ENCODE results near the gene GMPS. TPM values are rescaled to one million over a fixed set of nuclear protein-coding genes. Genes with fewer than 3 reads are reported as not detected.
"Not testable (repeated sequence)": the region's sequence is repeated elsewhere in the genome, so short reads cannot be mapped to it uniquely, and the experiment has no call there.

The GMPS gene
- total and polyA plus RNA-seq, 4 donors: 14.9 to 43.2 (median 31.0) TPM

DNA sequence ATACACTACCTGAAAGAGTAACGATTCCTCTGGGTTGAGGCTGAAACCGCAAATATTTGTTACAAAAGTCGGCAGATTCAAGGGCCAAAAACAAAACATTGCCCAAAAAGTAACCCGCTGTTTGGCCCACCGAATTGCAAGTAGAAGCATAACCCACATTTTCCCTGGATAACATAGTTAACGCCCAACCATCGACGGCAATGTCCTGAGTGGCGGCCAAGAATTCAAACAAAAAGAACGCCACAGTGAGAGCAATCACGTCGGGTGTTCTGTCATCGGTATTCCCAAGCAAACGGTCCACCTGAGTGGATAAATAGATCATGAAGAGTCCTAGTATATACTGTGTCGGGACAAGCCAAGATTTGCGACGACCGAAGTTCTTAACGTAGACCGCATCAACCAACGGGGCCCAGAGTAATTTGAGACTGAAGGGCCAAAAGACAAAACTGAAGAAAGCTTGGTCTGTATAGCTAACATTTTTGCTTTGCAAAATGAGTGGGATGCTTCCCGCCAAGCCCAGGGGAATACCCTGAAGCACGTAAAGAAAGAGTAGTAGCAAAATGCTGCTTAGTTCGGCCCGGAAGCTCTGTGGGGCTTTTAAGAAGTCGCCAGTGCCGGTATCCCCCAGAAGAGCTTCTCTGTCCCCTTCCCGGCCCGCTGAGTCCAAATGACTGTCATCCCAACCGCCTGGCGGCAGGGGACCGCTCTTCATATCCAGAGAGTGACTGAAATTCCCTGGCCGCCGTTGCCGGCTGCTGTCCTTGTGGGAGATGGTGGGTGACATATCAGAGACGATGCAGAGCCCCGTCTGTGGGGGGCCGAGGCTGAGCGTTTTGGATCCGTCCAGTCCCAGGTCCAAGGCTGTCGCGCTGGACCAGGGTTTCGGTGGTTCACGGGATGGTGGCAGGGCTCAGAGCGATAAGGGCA, 17.0 kb upstream of the GMPS start:
- 0 to 1% methylated on average over 45 of the region's 45 CpGs for WGBS, 2 donors
- H3K36me3 ChIP-seq (ENCODE audit: control insufficient read depth in 1 of 2, insufficient read depth in 2 of 2, low read length in 1 of 2): no peaks in the 10 kb centered on the region
- no peaks in the 10 kb centered on the region for H3K9me3 ChIP-seq (ENCODE audit: control insufficient read depth, low read length)
- H3K4me3 ChIP-seq (ENCODE audit: low read length in 2 of 2): peak overlapping the region; percentile 72 to 76
- intact Hi-C loops (cut with DNase I): loop anchor here (1.0 to 10.0 kb wide), 4 partner anchors 15 to 1231 kb away; partner anchors contain the start of genes C3orf33 (in 1 of the 2) and GMPS (in 1 of the 2)
- no peaks in the 10 kb centered on the region for H3K27me3 ChIP-seq (ENCODE audit: control insufficient read depth in 1 of 2, insufficient read depth in 2 of 2, low read length in 1 of 2)
- H3K4me1 ChIP-seq (ENCODE audit: control insufficient read depth in 1 of 2, insufficient read depth in 2 of 2, low read length in 2 of 2): peaks cover 0 to 18% of the 10 kb centered on the region in 2 donors
- DNase-seq: peak; percentile 62 to 80
- H3K27ac ChIP-seq (ENCODE audit: low read depth in 1 of 2, low read length in 2 of 2): peak overlapping the region; percentile 10 to 72
- ATAC-seq (ENCODE audit: low FRiP score): no peak

DNA sequence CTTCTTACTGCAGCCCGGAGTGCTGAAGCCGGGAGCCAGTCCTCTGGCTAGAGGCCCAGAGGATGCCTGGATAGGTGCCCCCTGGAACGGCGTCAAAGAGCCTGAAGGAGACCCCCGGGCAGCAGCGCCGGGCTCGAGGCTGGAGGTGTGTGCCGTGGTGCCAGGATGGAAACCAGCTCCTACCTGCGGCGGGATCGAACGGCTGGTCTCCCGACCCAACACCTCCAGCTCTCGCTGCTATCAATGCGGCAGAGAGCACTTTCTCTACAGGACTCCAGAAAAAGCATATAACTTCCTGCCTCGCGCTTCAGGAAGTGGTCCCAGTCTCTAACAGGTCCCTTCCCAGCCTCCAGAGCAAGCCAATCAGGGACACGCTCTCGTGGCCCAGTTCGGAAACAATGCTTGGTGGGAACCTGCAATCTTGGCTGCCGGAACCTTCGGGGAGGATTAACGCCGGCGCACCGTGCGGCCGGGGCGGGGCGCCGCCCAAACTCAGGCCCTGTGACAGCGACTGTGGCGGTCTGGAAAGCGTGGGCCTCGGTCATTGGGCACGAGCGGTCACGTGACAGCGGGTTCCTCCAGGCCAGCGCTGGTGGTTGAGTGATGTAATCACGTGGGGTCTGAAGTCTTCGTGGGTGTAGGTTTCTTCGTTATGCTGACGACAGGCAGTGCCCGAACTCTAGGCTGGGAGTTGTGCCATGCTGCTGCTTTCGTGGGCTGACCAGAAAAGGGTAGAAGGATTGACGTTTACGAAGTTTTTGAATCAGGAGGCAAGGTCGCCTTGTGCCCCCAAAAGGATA, 16.1 kb upstream of the GMPS start, which contains the start of gene SLC33A1:
SLC33A1 (minus strand) TSS at position 287 of the 800 bp plus-strand sequence. CDS start 430 bp downstream, outside the sequence.
- H3K4me3 ChIP-seq (ENCODE audit: low read length in 2 of 2): peak within 1 kb of the TSS; percentile 72 to 76
- peaks cover 0 to 18% of the 10 kb centered on the region in 2 donors for H3K4me1 ChIP-seq (ENCODE audit: control insufficient read depth in 1 of 2, insufficient read depth in 2 of 2, low read length in 2 of 2)
- 0% methylated on average over 49 to 50 of the region's 50 CpGs for WGBS, 2 donors
- H3K27ac ChIP-seq (ENCODE audit: low read depth in 1 of 2, low read length in 2 of 2): peak within 1 kb of the TSS; percentile 52 to 87
- no peaks in the 10 kb centered on the region for H3K27me3 ChIP-seq (ENCODE audit: control insufficient read depth in 1 of 2, insufficient read depth in 2 of 2, low read length in 1 of 2)
- H3K36me3 ChIP-seq (ENCODE audit: control insufficient read depth in 1 of 2, insufficient read depth in 2 of 2, low read length in 1 of 2): no peaks in the 10 kb centered on the region
- intact Hi-C loops (cut with DNase I): loop anchor here (1.0 to 10.0 kb wide), 4 partner anchors 14 to 1230 kb away; partner anchors contain the start of genes C3orf33 (in 1 of the 2) and GMPS (in 1 of the 2)
- H3K9me3 ChIP-seq (ENCODE audit: control insufficient read depth, low read length): no peaks in the 10 kb centered on the region
- ATAC-seq (ENCODE audit: low FRiP score) (peak; percentile 100), DNase-seq (peak; percentile 100)

DNA sequence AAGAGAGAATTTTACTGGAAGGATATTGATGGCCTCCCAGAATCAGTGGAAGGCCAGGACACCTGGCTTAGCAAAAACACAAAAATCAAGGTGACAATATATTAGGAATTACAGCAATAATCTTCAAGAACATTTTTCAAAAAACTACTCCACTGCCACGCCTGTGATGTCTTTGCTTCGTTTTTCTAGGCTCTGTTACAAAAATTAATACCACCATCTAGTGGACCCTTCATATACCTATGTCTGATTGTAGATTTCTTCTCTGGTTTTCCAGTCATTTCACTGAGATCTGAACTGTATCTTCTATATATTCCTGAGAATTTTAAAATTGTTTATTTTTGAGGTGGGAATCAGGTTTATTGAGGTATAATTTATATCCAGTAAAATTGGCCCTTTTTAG, 10.6 kb upstream of the GMPS start:
- Histone ChIP-seq H3K4me1 (ENCODE audit: control insufficient read depth in 1 of 2, insufficient read depth in 2 of 2, low read length in 2 of 2) (no peaks in the 10 kb centered on the region), H3K36me3 (ENCODE audit: control insufficient read depth in 1 of 2, insufficient read depth in 2 of 2, low read length in 1 of 2) (no peaks in the 10 kb centered on the region), H3K27me3 (ENCODE audit: control insufficient read depth in 1 of 2, insufficient read depth in 2 of 2, low read length in 1 of 2) (no peaks in the 10 kb centered on the region), H3K4me3 (ENCODE audit: low read length in 2 of 2) (no peak overlapping the region), H3K9me3 (ENCODE audit: control insufficient read depth, low read length) (no peaks in the 10 kb centered on the region), H3K27ac (ENCODE audit: low read depth in 1 of 2, low read length in 2 of 2) (no peak overlapping the region)
- 4 to 5% methylated on average over 2 of the region's 2 CpGs for WGBS, 2 donors
- ATAC-seq (ENCODE audit: low FRiP score): no peak
- intact Hi-C loops (cut with DNase I): loop anchor here (10.0 kb wide), 2 partner anchors 55 to 1225 kb away; partner anchors contain the start of gene C3orf33 (in 1 of the 2)
- DNase-seq: no peak

DNA sequence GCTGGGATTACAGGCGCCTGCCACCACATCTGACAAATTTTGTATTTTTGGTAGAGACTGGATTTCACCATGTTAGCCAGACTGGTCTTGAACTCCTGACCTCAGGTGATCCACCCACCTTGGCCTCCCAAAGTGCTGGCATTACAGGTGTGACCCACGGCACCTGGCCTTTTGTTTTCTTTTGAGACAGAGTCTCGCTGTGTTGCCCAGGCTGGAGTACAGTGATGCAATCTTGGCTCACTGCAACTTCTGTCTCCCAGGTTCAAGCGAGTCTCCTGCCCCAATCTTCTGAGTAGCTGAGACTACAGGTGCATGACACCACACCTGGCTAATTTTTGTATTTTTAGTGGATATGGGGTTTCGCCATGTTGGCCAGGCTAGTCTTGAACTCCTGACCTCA, 10.0 kb upstream of the GMPS start:
- H3K27me3 ChIP-seq (ENCODE audit: control insufficient read depth in 1 of 2, insufficient read depth in 2 of 2, low read length in 1 of 2); intact Hi-C loops (cut with DNase I); H3K27ac ChIP-seq (ENCODE audit: low read depth in 1 of 2, low read length in 2 of 2); H3K4me3 ChIP-seq (ENCODE audit: low read length in 2 of 2); H3K4me1 ChIP-seq (ENCODE audit: control insufficient read depth in 1 of 2, insufficient read depth in 2 of 2, low read length in 2 of 2); H3K36me3 ChIP-seq (ENCODE audit: control insufficient read depth in 1 of 2, insufficient read depth in 2 of 2, low read length in 1 of 2); ATAC-seq (ENCODE audit: low FRiP score); DNase-seq; H3K9me3 ChIP-seq (ENCODE audit: control insufficient read depth, low read length): not testable (repeated sequence)
- WGBS, 2 donors: 88 to 92% methylated on average over 5 of the region's 5 CpGs

DNA sequence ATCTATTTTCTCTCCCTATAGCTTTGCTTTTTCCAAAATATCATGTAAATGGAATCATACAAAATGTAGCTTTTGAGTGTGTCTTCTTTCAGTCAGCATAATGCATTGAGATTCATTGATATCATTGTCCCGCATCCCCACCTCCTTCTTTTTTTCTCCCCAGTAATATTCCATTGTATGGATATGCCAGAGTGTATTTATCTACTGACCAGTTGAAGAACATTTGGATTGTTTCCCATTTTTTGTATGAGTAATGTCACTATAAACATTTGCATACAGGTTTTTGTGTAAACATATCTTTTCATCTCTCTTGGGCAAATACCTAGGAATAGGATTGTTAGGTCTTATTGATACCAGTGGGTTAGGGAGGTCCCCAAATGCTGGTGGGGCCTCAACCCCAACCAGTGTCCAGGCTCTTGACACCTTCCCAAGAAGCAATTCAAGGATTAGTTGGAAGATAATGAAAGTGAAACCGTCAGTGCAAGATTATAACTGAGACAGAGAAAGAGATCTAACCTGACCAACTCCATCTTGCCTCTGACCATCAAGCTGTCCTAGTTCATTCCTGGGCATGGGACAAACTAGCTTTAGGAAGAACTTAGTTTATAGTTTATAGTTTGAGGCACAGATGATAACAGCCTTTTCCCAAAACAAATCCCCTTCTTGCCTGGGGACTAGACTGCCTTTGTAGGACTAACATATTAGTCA, 8.8 kb upstream of the GMPS start:
- WGBS, 2 donors: 89% methylated on average over 2 of the region's 2 CpGs
- no peak overlapping the region for H3K27ac ChIP-seq (ENCODE audit: low read depth in 1 of 2, low read length in 2 of 2)
- intact Hi-C loops (cut with DNase I): no loop called here
- H3K4me3 ChIP-seq (ENCODE audit: low read length in 2 of 2): no peak overlapping the region
- no peaks in the 10 kb centered on the region for H3K27me3 ChIP-seq (ENCODE audit: control insufficient read depth in 1 of 2, insufficient read depth in 2 of 2, low read length in 1 of 2)
- DNase-seq: no peak
- H3K36me3 ChIP-seq (ENCODE audit: control insufficient read depth in 1 of 2, insufficient read depth in 2 of 2, low read length in 1 of 2): no peaks in the 10 kb centered on the region
- no peaks in the 10 kb centered on the region for H3K9me3 ChIP-seq (ENCODE audit: control insufficient read depth, low read length)
- ATAC-seq (ENCODE audit: low FRiP score): no peak
- H3K4me1 ChIP-seq (ENCODE audit: control insufficient read depth in 1 of 2, insufficient read depth in 2 of 2, low read length in 2 of 2): no peaks in the 10 kb centered on the region

DNA sequence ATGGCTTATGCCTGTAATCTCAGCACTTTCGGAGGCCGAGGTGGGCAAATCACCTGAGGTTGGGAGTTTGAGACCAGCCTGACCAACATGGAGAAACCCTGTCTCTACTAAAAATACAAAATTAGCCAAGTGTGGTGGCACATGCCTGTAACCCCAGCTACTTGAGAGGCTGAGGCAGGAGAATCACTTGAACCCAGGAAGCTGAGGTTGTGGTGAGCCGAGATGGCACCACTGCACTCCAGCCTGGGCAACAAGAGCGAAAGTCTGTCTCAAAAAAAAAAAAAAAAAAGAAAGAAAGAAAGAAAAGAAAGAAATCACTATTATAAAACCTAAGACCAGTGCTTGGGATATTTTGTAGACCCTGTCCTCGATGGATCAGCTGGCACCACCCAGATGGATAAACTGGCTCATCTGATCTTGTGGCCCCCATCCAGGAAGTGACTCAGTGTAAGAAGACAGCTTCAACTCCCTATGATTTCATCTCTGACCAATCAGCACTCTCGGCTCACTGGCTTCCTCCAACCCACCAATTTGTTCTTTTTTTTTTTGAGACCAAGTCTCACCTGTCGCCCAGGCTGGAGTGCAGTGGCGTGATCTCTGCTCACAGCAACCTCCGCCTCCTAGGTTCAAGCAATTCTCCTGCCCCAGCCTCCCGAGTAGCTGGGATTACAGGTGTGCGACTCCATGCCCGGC, 8.0 kb upstream of the GMPS start:
- H3K36me3 ChIP-seq (ENCODE audit: control insufficient read depth in 1 of 2, insufficient read depth in 2 of 2, low read length in 1 of 2); intact Hi-C loops (cut with DNase I); H3K9me3 ChIP-seq (ENCODE audit: control insufficient read depth, low read length); ATAC-seq (ENCODE audit: low FRiP score); DNase-seq; H3K27me3 ChIP-seq (ENCODE audit: control insufficient read depth in 1 of 2, insufficient read depth in 2 of 2, low read length in 1 of 2); H3K4me3 ChIP-seq (ENCODE audit: low read length in 2 of 2); H3K4me1 ChIP-seq (ENCODE audit: control insufficient read depth in 1 of 2, insufficient read depth in 2 of 2, low read length in 2 of 2); H3K27ac ChIP-seq (ENCODE audit: low read depth in 1 of 2, low read length in 2 of 2): not testable (repeated sequence)
- 87 to 89% methylated on average over 12 of the region's 12 CpGs for WGBS, 2 donors

DNA sequence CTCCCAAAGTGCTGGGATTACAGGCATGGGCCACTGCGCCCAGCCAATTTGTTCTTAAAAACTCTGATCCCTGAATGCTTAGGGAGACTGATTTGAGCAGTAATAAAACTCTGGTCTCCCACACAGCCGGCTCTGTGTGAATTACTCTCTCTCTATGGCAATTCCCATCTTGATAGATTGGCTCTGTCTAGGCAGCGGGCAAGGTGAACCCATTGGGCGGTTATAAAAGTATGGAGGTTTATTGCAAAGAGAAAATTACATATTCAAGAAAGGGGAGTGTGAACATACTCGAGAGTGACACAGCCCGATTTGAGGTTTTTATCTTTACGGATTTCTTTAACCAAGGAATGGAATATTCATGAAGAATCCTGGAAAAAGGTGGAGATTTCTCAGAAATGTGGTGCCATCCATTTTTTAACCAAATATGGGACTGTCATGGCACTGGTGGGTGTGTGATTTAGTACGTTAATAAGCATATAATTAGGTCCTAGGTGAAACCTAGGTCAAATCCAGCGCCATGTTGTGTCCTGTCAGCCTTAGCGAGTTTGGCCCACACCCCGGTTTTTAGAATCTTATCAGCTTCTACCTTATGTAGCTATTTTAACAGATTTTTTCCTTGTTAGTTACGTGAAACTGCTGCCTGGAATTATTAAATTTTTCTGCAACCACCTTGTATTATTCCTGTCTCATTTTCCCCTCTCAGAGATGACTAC, 7.2 kb upstream of the GMPS start:
- H3K36me3 ChIP-seq (ENCODE audit: control insufficient read depth in 1 of 2, insufficient read depth in 2 of 2, low read length in 1 of 2): no peaks in the 10 kb centered on the region
- H3K27ac ChIP-seq (ENCODE audit: low read depth in 1 of 2, low read length in 2 of 2): no peak overlapping the region
- H3K4me1 ChIP-seq (ENCODE audit: control insufficient read depth in 1 of 2, insufficient read depth in 2 of 2, low read length in 2 of 2): no peaks in the 10 kb centered on the region
- H3K9me3 ChIP-seq (ENCODE audit: control insufficient read depth, low read length): no peaks in the 10 kb centered on the region
- 81 to 85% methylated on average over 12 of the region's 12 CpGs for WGBS, 2 donors
- intact Hi-C loops (cut with DNase I): no loop called here
- DNase-seq (no peak), ATAC-seq (ENCODE audit: low FRiP score) (no peak)
- H3K4me3 ChIP-seq (ENCODE audit: low read length in 2 of 2): no peak overlapping the region
- H3K27me3 ChIP-seq (ENCODE audit: control insufficient read depth in 1 of 2, insufficient read depth in 2 of 2, low read length in 1 of 2): no peaks in the 10 kb centered on the region

Data from aorta (tissue), 5 donors.